D721Med (cell line): ENCODE measurements around the gene UFSP2.

Source experiments
- DNase-seq: peaks from one replicate; pipeline ENCODE4 v3.0.0; 2011; ENCODE audit warnings: low spot score; ENCODE audit not compliant: insufficient read length
- FAIRE-seq: peaks from 2 replicates; lab custom pipeline; 2011; peaks lifted over from hg19 to GRCh38; lab: Jason Lieb, UNC
- TF ChIP-seq, protein P1 (sequence below): IDR thresholded peaks from 2 replicates; pipeline ENCODE4 v1.5.1; 2012; ENCODE audit warnings: mild to moderate bottlenecking, control low read depth; ENCODE audit not compliant: insufficient read depth; ENCODE audit errors: missing control alignments

The UFSP2 gene

GRCh38 chr4:185379326-185380295 is 46.2 kb downstream of the UFSP2 start:
- DNase-seq (no peak), FAIRE-seq (no peak)
- TF ChIP-seq, protein P1, sequence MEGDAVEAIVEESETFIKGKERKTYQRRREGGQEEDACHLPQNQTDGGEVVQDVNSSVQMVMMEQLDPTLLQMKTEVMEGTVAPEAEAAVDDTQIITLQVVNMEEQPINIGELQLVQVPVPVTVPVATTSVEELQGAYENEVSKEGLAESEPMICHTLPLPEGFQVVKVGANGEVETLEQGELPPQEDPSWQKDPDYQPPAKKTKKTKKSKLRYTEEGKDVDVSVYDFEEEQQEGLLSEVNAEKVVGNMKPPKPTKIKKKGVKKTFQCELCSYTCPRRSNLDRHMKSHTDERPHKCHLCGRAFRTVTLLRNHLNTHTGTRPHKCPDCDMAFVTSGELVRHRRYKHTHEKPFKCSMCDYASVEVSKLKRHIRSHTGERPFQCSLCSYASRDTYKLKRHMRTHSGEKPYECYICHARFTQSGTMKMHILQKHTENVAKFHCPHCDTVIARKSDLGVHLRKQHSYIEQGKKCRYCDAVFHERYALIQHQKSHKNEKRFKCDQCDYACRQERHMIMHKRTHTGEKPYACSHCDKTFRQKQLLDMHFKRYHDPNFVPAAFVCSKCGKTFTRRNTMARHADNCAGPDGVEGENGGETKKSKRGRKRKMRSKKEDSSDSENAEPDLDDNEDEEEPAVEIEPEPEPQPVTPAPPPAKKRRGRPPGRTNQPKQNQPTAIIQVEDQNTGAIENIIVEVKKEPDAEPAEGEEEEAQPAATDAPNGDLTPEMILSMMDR, result no peak

- FAIRE-seq (no peak), DNase-seq (no peak)
Measured at GRCh38 chr4:185378264-185378663, 47.5 kb downstream of the UFSP2 start.

GRCh38 chr4:185374573-185374972 is 51.2 kb downstream of the UFSP2 start:
- FAIRE-seq, result no peak
- TF ChIP-seq, protein P1, result no peak

More at GRCh38 chr4:185378264-185378663, 47.5 kb downstream of the UFSP2 start:
- TF ChIP-seq, protein P1, result no peak

GRCh38 chr4:185374027-185374426 is 51.7 kb downstream of the UFSP2 start:
- DNase-seq, result no peak
- TF ChIP-seq, protein P1, result no peak
- no peak for FAIRE-seq

More at GRCh38 chr4:185374573-185374972, 51.2 kb downstream of the UFSP2 start:
- no peak for DNase-seq

DNA sequence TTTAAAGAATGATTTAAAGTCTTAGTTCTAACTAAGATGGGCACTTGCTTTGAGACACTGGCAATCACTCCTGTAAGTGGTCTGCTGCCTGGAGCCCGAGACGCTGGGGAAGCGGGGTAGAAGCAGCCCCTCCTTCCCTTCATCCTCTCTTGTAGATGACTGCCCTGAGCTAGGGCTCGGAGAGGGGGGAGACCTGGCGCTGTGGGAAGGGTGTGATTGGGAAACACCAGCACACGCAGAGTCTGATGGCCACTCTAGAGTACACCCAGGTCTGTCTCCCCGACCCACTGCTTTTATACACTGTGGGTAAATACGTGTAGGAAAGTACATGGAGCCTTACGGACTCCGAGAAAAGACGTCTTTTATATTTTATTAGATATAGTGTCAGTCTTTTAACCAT is 54.1 kb downstream of the UFSP2 start:
- DNase-seq (no peak), FAIRE-seq (no peak)
- TF ChIP-seq, protein P1, result no peak

DNA sequence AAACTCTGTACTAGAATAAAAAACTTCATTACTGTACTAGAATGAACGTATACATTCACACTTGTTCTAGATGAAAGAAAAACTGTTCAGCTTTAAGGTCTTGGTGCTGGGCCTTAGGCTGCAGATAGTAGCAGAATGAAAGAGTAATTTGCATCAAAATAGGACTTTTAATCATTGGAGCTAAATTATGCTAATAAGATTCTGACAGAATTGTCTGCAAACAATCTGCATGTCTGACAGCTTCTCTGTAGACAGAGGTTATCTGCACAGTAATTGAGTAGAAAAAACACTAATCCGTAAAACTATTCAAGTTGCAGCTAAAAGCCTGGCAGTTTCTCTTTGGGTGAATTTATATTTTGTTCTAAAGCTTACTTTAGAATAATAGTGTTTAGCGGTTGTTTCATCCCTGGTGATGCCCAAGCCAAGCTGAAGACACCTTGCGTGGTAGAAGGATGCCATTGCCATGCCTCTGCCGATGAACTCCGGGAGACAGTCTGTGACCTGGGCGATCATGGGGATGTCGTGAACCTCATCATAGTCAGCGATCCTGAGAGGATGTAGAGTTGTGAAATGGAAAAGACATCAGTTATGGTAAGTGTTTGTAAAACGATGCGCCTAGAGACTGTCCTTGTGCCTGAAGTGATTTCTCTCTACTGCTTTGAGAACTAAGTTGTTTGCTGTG is 55.4 kb downstream of the UFSP2 start:
- DNase-seq (no peak), FAIRE-seq (no peak)
- TF ChIP-seq, protein P1, result no peak
